Stimulated activated CD4-positive, alpha-beta T cell treated with anti-CD3 and anti-CD28 coated beads, Interleukin-12 subunit alpha, Interleukin-12 subunit beta, amount 100 ng/mL, for 24 hours (primary cell): ENCODE results near the gene LTBP3.
A peak's percentile ranks its signal among the peaks of the same experiment; 100 is the strongest.
"Not testable (repeated sequence)": the region's sequence is repeated elsewhere in the genome, so short reads cannot be mapped to it uniquely, and the experiment has no call there.

Source experiments
- DNase-seq, 2 experiments: peaks; one replicate each; pipeline ENCODE4 v3.0.0-alpha.2; 2020; ENCODE audit warnings: low read depth in 2 of 2

The LTBP3 gene

DNA sequence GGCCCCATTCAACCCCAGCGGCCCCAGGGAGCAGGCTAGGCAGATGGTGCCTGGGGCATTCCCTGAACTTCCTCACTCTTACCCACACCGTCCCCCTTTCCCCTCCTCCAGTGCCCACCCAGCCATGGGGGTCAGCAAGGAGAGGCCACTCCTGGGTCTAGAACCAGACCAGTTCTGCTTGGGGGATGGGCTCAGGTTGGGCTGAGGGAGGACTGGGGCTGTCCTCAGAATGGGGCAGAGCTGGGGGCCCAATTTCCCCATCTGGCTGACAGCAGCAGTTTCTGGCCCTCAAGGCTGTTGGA is 20.9 kb downstream of the LTBP3 start:
- DNase-seq: no peak

DNA sequence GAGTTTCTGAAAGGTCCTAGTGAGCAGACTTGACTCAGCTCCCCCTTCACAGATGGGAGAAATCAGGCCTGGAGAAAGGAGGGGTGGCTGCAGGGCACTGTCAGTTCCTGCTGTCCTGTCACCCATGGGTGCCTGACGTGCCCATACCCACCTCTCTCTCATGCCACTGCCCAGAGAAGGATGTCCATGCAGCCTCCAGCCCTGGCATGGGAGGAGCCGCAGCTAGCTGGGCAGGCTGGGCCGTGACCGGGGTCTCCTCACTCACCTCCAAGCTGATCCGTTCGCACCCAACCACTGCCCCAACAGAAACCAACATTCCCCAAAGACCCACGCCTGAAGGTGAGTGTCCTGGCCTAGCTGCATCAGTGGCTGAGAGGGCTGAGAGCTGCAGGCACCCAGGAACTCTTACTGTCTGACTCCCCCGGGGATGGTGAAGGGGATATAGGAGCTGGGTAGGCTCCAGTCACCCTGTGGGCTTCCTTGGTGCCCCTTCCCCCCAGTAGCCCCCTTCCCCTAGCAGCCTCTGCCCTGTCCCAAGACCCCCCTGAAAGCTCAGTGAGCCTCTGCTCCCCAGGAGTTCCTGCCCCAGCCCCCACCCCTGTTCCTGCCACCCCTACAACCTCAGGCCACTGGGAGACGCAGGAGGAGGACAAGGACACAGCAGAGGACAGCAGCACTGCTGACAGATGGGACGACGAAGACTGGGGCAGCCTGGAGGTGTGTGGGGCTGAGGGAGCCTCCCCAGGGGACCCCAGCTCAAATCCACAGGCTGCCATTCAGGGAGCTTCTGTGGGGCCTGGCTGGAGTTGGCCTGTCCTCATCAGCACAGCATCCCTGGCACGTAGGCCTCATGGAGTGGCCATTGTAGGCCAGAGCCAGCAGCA is 21.5 kb downstream of the LTBP3 start:
- DNase-seq: no peak

DNA sequence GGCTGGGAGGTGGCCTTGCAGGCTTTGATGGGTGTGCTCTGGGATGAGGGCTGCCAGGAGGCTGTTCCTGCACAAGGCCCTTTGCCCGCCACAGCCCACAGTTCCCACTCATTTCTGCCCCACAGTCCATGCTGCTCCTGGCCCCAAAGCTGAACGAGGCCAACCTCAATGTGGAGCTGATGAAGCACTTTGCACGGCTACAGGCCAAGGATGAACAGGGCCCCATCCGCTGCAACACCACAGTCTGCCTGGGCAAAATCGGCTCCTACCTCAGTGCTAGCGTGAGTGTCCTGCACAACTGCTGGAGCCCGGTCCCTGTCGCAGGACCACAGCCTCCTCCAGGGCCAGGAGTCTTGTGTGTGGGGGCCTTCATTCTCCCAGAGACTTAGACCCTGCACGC is 23.1 kb downstream of the LTBP3 start:
- DNase-seq: no peak

DNA sequence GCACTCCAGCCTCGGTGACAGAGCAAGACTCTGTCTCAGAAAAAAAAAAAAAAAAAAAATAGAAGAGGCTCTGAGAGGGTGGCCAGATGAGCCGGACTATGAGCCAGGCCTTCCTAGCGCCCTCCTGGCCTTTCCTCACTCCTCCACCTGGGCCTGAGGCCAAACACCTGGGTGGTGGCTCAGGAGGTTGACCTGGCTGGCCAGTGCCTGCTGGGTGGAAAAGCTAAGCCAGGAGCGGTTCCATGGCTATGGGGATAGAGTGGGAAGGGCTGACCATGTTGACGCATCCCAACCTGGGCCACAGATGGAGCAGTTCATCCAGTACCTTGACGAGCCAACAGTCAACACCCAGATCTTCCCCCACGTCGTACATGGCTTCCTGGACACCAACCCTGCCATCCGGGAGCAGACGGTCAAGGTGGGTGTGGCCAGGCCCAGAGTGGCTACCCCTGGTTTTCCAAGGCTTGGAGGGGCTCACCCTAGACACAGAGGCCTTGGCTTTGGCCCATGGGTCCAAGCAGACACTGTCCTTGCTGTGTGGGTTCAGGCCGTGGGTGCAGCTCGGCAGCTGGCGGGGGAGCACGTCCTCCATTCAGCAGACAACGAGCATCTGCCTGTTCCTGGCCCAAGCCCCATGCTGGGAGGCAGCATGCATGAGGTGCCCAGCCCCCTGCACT is 25.6 kb downstream of the LTBP3 start:
- no peak for DNase-seq

- DNase-seq: no peak
Measured at GRCh38 chr11:65530157-65530496, 28.0 kb downstream of the LTBP3 start.

GRCh38 chr11:65529475-65530156 is 28.5 kb downstream of the LTBP3 start:
- no peak for DNase-seq

DNA sequence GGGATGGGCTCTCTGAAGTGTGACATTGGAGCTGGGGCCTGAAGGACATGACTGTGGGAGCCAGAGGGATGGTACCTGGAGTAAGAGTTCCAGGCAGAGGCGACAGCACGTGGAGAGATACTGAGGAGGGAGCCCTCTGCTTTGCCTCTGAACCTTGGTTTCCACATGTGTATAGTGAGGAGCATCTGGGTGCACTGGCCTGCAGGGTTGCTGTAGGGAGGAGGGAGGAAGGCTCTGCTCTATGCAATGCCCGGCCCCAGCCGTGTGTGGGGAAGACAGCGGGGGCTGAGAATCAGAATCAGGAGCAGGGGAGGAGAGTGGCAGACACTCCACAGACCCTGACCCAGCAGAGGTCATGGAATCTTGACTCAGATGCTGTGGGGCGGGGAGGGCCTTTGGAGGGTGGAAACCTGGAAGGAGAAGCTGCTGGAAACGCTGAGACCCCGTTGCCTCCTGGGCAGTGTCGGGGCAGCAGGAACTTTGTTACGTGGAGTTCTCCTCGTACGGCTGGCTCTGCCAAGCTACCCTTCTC is 29.3 kb downstream of the LTBP3 start:
- no peak for DNase-seq

GRCh38 chr11:65526744-65527143 is 31.4 kb downstream of the LTBP3 start:
- DNase-seq: no peak

DNA sequence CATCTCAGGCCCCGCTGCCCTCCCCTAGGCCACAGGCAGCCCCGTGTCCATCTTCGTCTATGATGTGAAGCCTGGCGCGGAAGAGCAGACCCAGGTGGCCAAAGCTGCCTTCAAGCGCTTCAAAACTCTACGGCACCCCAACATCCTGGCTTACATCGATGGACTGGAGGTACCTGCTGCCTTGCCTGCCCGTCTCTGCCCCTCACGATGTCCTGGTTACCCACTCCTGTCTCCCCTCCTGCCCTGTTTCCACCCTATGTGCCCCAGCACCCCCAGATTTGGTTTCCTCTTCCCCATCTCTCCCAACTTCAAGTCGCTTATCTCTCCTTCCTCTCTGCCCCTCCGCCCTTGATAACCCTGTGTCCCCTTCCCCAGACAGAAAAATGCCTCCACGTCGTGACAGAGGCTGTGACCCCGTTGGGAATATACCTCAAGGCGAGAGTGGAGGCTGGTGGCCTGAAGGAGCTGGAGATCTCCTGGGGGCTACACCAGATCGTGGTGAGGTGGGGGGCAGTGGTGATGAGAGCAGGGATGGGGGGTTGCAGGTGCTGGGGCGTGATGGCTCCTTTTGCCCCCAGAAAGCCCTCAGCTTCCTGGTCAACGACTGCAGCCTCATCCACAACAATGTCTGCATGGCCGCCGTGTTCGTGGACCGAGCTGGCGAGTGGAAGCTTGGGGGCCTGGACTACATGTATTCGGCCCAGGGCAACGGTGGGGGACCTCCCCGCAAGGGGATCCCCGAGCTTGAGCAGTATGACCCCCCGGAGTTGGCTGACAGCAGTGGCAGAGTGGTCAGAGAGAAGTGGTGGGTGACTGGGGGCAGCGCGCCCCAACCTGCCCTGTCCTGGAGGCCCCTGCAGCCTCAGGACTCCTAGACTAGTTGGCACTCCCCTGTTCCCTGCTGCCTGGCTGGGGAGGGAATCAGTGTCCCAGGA is 32.3 kb downstream of the LTBP3 start:
- no peak for DNase-seq

DNA sequence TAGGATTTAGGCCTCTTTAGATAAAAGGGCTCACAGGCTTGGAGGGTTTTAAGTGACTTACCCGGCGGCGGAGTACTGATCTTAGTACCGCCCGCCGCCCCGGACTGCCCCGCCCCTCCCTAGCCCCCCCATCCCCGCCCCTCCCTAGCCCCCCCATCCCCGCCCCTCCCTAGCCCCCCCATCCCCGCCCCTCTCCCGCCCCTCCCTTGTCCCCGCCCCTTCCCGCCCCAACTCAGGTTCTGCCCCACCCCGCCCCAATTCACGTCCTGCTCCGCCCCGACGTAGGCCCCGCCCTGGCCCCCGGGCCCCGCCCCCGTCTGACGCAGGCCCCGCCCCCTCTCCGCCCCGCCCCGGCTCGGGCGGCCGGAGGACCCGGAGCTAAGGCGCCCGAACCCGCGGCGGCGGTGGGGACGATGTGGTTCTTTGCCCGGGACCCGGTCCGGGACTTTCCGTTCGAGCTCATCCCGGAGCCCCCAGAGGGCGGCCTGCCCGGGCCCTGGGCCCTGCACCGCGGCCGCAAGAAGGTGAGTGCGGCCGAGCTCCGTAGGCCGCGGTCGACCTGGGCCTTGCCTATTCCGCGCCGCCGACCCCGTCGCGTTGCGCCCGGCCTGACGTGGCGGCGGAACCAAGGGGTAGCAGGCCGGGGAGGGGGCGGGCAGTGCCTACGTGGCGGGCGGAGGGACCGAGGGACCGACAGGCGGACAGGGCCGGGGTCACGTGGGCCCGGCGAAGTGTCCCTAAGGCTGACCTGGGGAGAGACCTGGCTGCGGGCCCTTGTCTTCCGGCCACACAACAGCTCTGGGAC is 33.2 kb downstream of the LTBP3 start, which contains the start of gene SCYL1:
Gene SCYL1, plus strand, starts transcription at position 343 of the 805 bp plus-strand sequence. Its CDS starts 71 bp downstream, at position 414.
- DNase-seq: peak; percentile 65 to 73

DNA sequence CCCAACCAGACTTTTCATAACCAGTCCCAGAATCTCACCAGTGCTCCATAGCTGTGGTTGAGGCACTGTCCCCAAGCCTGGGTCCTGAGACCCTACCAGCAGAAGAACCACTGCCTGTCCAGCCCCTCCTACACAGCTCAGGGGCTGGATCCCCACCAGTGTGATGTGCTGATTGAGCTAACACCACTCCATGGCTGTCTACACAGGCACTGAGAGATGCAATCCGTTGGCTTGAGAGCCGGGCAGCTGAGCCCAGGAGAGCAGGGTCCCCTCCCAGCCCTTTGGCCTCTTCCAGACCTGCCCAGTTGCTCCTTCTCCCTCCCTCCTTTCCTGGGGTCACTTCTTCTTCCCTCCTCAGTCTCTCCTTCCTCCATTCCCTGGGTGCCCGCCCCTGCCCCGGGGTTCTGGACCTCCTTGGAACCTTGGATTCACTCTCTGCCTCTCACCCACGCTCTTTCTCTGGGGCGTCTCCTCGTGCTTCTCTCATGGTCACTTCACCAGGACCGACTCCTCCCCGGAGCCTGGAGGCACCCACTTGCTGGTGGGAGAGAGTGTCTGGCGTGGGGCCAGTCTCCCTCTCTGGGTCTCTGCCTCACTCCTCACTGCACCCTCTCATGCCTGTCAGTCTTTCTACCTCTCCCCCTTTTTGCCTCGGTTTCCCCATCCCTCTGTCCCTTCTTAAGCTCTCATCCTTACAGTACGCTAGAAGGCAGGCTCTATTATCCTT is 34.0 kb downstream of the LTBP3 start:
- no peak for DNase-seq

DNA sequence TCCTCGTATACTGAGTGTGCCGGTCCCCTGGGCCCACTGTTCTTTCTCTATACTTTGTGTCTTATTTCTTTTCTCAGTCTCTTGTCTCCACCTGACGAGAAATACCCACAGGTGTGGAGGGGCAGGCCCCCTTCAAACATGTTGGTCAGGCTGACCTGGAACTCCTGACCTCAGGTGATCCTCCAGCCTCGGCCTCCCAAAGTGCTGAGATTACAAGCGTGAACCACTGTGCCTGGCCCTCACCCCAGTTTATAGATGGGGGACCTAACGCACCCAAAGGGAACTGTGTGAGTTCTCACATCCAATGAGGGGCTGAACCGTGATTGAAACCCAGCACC is 34.6 kb downstream of the LTBP3 start:
- not testable (repeated sequence) for DNase-seq

DNA sequence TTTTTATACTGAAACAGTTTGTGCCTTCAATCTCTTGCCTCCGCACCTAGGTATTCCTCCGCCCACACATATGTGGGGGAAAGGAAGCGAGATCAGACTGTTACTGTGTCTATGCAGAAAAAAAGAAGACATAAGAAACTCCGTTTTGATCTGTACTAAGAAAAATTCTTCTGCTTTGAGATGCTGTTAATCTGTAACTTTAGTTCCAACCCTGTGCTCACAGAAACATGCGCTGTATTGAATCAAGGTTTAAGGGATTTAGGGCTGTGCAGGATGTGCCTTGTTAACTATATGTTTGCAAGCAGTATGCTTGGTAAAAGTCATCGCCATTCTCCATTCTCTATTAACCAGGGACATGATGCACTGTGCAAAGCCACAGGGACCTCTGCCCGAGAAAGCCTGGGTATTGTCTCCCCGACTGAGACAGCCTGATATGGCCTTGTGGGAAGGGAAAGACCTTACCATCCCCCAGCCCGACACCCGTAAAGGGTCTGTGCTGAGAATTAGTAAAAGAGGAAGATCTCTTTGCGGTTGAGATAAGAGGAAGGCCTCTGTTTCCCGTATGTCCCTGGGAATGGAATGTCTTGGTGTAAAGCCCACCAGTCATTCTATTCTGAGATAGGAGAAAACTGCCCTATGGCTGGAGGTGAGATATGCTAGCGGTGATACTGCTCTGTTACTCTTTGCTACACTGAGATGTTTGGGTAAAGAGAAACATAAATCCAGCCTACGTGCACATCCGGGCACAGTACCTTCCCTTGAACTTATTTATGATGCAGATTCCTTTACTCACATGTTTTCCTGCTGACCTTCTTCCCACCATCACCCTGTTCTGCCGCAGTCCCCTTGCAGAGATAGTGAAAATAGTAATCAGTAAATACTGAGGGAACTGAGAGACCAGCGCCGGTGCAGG is 35.2 kb downstream of the LTBP3 start:
- DNase-seq: not testable (repeated sequence)

DNA sequence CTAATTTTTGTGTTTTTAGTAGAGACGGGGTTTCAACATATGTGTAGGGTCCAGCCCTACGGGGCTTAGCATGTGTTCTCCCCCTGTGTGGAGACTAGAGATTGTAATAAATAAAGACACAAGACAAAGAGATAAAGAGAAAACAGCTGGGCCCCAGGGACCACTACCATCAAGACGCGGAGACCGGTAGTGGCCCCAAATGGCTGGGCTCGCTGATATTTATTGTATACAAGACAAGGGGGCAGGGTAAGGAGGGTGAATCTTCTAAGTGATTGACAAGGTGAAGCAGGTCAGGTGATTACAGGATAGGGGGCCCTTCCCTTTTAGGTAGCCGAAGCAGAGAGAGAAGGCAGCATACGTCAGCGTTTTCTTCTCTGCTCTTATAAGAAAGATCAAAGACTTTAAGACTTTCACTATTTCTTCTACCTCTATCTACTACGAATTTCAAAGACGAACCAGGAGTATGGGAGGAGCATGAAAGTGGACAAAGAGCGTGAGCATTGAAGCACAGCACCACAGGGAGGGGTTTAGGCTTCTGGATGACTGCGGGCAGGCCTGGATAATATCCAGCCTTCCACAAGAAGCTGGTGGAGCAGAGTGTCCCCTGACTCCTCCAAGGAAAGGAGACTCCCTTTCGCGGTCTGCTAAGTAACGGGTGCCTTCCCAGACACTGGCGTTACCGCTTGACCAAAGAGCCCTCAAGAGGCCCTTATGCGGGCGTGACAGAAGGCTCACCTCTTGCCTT is 36.2 kb downstream of the LTBP3 start:
- DNase-seq: not testable (repeated sequence)

GRCh38 chr11:65518941-65519549 is 39.1 kb downstream of the LTBP3 start:
- DNase-seq: not testable (repeated sequence)

GRCh38 chr11:65516135-65516968 is 41.8 kb downstream of the LTBP3 start:
- no peak for DNase-seq

DNA sequence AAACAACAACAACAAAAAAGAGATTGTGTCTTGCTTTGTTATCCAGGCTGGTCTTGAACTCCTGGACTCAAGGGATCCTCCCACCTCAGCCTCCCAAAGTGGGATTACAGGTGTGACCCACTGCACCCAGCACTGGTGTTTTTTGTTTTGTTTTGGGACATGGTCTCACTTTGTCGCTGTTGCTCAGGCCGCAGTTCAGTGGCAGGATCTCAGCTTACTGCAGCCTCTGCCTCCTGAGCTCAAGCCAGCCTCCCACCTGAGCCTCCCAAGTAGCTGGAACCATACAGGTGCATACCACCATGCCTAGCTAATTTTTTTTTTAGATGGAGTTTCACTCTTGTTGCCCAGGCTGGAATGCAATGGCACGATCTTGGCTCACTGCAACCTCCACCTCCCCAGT is 45.8 kb downstream of the LTBP3 start:
- DNase-seq: not testable (repeated sequence)
